H1 (cell line): Measurements from ENCODE around the gene CRTC3. TPM values are rescaled to one million over a fixed set of nuclear protein-coding genes. Genes with fewer than 3 reads are reported as not detected.

Source experiments
- CEBPB ChIP-seq: IDR thresholded peaks from 2 replicates; pipeline ENCODE4 v1.6.1; 2012; ENCODE audit warnings: low read depth, low read length
- CHD7 ChIP-seq: fragments of 300-600 bp; sonication (generic); IDR thresholded peaks from 2 replicates; pipeline ENCODE4 v1.7.1; 2012; ENCODE audit warnings: low read length, moderate library complexity, mild to moderate bottlenecking, inconsistent platforms; ENCODE audit not compliant: insufficient replicate concordance
- TAF7 ChIP-seq: optimal IDR thresholded peaks from 2 replicates; pipeline ENCODE3; 2011; ENCODE audit warnings: low read depth, mild to moderate bottlenecking, inconsistent platforms, low read length, moderate library complexity, borderline replicate concordance
- polyA plus RNA-seq, 7 experiments: library from polyadenylated mRNA; depleted of rRNA in 3 of 7; stranded (reverse) in 5 of 7; unstranded in 2 of 7; fragments of >200 nt in 5 of 7; fragments of 200-250 nt in 2 of 7; gene quantifications; 1 replicate in 5 of 7; 2 replicates in 1 of 7; 4 replicates in 1 of 7; pipeline versions ENCODE4 v1.2.1 to v1.2.3, GENCODE V29; 2011 to 2013; ENCODE audit warnings: missing spikeins in 2 of 7, mixed read lengths in 2 of 7
- total RNA-seq: library from RNA; stranded (reverse); fragmentation: NEBNext Ultra II Directional; extraction: Animal tissue kit (Norgen Biotek cat#: 25700); gene quantifications from 2 replicates; pipeline ENCODE4 v1.2.1, GENCODE V29; 2021

Gene CRTC3
- total and polyA plus RNA-seq, 2 of the 8 experiments (the other 6 are each of a cell fraction or from before 2014, with no cell fraction given), result 5.0 to 5.3 TPM

- TF ChIP-seq CHD7 (no peak), CEBPB (no peak), TAF7 (no peak)
- TF ChIP-seq, all 59 proteins: peak for 0
Measured at GRCh38 chr15:90679959-90680358, 150.2 kb downstream of the CRTC3 start (continued).
